ENCODE results near the gene TSSC4. TPM values are rescaled to one million over a fixed set of nuclear protein-coding genes. Genes with fewer than 3 reads are reported as not detected.
A peak's percentile ranks its signal among the peaks of the same experiment; 100 is the strongest.

The TSSC4 gene
- total and polyA plus RNA-seq, 2 of the 13 experiments (the other 11 are each of a cell fraction or from before 2014, with no cell fraction given), result 16.2 to 58.6 TPM

GRCh38 chr11:2400069-2400761 lies at the start of gene TSSC4 (continued):
- TF ChIP-seq SOX6 (IDR thresholded peaks at IDR 0.05) (no peak), SOX6 (CRISPR knock-in tag; IDR thresholded peaks at IDR 0.05) (peak; percentile 81), ZNF703 (CRISPR knock-in tag; IDR thresholded peaks at IDR 0.05; ENCODE audit: borderline replicate concordance) (no peak), HNRNPLL (IDR thresholded peaks at IDR 0.05; ENCODE audit: low read depth, low read length, poor library complexity, severe bottlenecking) (peak; percentile 53), ZFP36L1 (CRISPR knock-in tag; IDR thresholded peaks at IDR 0.05) (peak; percentile 53; the same call in 1 of the 2 replicates), ETV5 (CRISPR knock-in tag; IDR thresholded peaks at IDR 0.05; ENCODE audit: borderline replicate concordance) (peak; percentile 91), MAFK (conservative IDR thresholded peaks at IDR 0.05 in 1 of 2, IDR thresholded peaks at IDR 0.05 in 1 of 2; ENCODE audit: low read length in 2 of 2) (no peak), ZNF619 (CRISPR knock-in tag; IDR thresholded peaks at IDR 0.05) (peak; percentile 92), ZNF766 (CRISPR knock-in tag; IDR thresholded peaks at IDR 0.05; ENCODE audit: borderline replicate concordance) (peak; percentile 32; the same call in 1 of the 2 replicates), ZNF580 (CRISPR knock-in tag; IDR thresholded peaks at IDR 0.05; ENCODE audit: borderline replicate concordance, low read depth) (peak; percentile 80), ZNF460 (CRISPR knock-in tag; IDR thresholded peaks at IDR 0.05; ENCODE audit: borderline replicate concordance) (no peak; the same call in 1 of the 2 replicates), SRY (CRISPR knock-in tag; IDR thresholded peaks at IDR 0.05) (peak; percentile 94), SOX13 (IDR thresholded peaks at IDR 0.05) (no peak), SOX13 (CRISPR knock-in tag; conservative IDR thresholded peaks at IDR 0.05 in 1 of 2, IDR thresholded peaks at IDR 0.05 in 1 of 2) (peak in 1 of 2 experiments; percentile 44; a peak in 1 of 4 replicates), ZNF138 (CRISPR knock-in tag; IDR thresholded peaks at IDR 0.05; ENCODE audit: low read depth) (peak; percentile 86), SP140L (CRISPR knock-in tag; IDR thresholded peaks at IDR 0.05; ENCODE audit: borderline replicate concordance) (no peak), PCBP1 (IDR thresholded peaks at IDR 0.05; ENCODE audit: borderline replicate concordance, low read depth, low read length) (peak; percentile 77; the same call in 1 of the 2 replicates), ZNF816 (CRISPR knock-in tag; IDR thresholded peaks at IDR 0.05; ENCODE audit: borderline replicate concordance) (no peak), HDAC1 (CRISPR knock-in tag; IDR thresholded peaks at IDR 0.05) (peak; percentile 91), ATF7 (IDR thresholded peaks at IDR 0.05) (peak; percentile 65), ATF7 (CRISPR knock-in tag; IDR thresholded peaks at IDR 0.05) (peak; percentile 67; the same call in 1 of the 2 replicates), CENPT (CRISPR knock-in tag; IDR thresholded peaks at IDR 0.05; ENCODE audit: low read depth) (no peak)
- TF ChIP-seq, protein P1, sequence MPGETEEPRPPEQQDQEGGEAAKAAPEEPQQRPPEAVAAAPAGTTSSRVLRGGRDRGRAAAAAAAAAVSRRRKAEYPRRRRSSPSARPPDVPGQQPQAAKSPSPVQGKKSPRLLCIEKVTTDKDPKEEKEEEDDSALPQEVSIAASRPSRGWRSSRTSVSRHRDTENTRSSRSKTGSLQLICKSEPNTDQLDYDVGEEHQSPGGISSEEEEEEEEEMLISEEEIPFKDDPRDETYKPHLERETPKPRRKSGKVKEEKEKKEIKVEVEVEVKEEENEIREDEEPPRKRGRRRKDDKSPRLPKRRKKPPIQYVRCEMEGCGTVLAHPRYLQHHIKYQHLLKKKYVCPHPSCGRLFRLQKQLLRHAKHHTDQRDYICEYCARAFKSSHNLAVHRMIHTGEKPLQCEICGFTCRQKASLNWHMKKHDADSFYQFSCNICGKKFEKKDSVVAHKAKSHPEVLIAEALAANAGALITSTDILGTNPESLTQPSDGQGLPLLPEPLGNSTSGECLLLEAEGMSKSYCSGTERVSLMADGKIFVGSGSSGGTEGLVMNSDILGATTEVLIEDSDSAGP (CRISPR knock-in tag; IDR thresholded peaks at IDR 0.05; ENCODE audit: borderline replicate concordance), result peak; percentile 97
- TF ChIP-seq, protein P2, sequence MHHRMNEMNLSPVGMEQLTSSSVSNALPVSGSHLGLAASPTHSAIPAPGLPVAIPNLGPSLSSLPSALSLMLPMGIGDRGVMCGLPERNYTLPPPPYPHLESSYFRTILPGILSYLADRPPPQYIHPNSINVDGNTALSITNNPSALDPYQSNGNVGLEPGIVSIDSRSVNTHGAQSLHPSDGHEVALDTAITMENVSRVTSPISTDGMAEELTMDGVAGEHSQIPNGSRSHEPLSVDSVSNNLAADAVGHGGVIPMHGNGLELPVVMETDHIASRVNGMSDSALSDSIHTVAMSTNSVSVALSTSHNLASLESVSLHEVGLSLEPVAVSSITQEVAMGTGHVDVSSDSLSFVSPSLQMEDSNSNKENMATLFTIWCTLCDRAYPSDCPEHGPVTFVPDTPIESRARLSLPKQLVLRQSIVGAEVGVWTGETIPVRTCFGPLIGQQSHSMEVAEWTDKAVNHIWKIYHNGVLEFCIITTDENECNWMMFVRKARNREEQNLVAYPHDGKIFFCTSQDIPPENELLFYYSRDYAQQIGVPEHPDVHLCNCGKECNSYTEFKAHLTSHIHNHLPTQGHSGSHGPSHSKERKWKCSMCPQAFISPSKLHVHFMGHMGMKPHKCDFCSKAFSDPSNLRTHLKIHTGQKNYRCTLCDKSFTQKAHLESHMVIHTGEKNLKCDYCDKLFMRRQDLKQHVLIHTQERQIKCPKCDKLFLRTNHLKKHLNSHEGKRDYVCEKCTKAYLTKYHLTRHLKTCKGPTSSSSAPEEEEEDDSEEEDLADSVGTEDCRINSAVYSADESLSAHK (CRISPR knock-in tag; IDR thresholded peaks at IDR 0.05; ENCODE audit: borderline replicate concordance), result no peak

Measured in HepG2 (cell line).